ENCODE measurements around the gene CHD8. TPM values are rescaled to one million over a fixed set of nuclear protein-coding genes. Genes with fewer than 3 reads are reported as not detected.

CHD8 gene
- total and polyA plus RNA-seq, 2 of the 13 experiments (the other 11 are each of a cell fraction or from before 2014, with no cell fraction given): 35.1 to 79.6 TPM

- peak; percentile 68; the same call in 1 of the 2 replicates for TF ChIP-seq ZNF639 (CRISPR knock-in tag; conservative IDR thresholded peaks at IDR 0.05)
- no peak; the same call in 1 of the 2 replicates for TF ChIP-seq LRRFIP1 (CRISPR knock-in tag; conservative IDR thresholded peaks at IDR 0.05)
- TF ChIP-seq TBP (CRISPR knock-in tag; IDR thresholded peaks at IDR 0.05): 0 out of 2 replicates have a peak, but pooled peaks have one; percentile 1
- TF ChIP-seq EHMT2 (IDR thresholded peaks at IDR 0.05; ENCODE audit: borderline replicate concordance, low read depth, low read length): no peak
- peak; percentile 91 for TF ChIP-seq ZNF292 (CRISPR knock-in tag; IDR thresholded peaks at IDR 0.05; ENCODE audit: borderline replicate concordance, low read depth)
- TF ChIP-seq PAX8 (CRISPR knock-in tag; IDR thresholded peaks at IDR 0.05; ENCODE audit: borderline replicate concordance): no peak
- 0 out of 2 replicates have a peak, but pooled peaks have one; percentile 60 for TF ChIP-seq FOXJ3 (CRISPR knock-in tag; IDR thresholded peaks at IDR 0.05; ENCODE audit: borderline replicate concordance)
- peak; percentile 87 for TF ChIP-seq CREM (IDR thresholded peaks at IDR 0.05)
- no peak for TF ChIP-seq CREM (CRISPR knock-in tag; IDR thresholded peaks at IDR 0.05)
- no peak for TF ChIP-seq ZNF576 (CRISPR knock-in tag; IDR thresholded peaks at IDR 0.05)
- peak; percentile 93 for TF ChIP-seq GZF1 (CRISPR knock-in tag; IDR thresholded peaks at IDR 0.05)
- no peak; the same call in 1 of the 2 replicates for TF ChIP-seq TGIF2 (CRISPR knock-in tag; IDR thresholded peaks at IDR 0.05)
- TF ChIP-seq SPEN (CRISPR knock-in tag; IDR thresholded peaks at IDR 0.05; ENCODE audit: low read depth): peak; percentile 100
- peak; percentile 66; the same call in 1 of the 2 replicates for TF ChIP-seq BRCA1 (CRISPR knock-in tag; IDR thresholded peaks at IDR 0.05)
- peak; percentile 100 for TF ChIP-seq NFYB (CRISPR knock-in tag; IDR thresholded peaks at IDR 0.05)
- no peak for TF ChIP-seq ZBTB10 (CRISPR knock-in tag; IDR thresholded peaks at IDR 0.05; ENCODE audit: borderline replicate concordance)
- TF ChIP-seq BRF2 (CRISPR knock-in tag; IDR thresholded peaks at IDR 0.05): no peak
- no peak for TF ChIP-seq FOXP1 (IDR thresholded peaks at IDR 0.05)
- peak; percentile 52; the same call in 1 of the 2 replicates for TF ChIP-seq FOXP1 (CRISPR knock-in tag; IDR thresholded peaks at IDR 0.05)
- peak; percentile 99 for TF ChIP-seq ZZZ3 (CRISPR knock-in tag; IDR thresholded peaks at IDR 0.05; ENCODE audit: borderline replicate concordance)
- TF ChIP-seq ZSCAN22 (CRISPR knock-in tag; IDR thresholded peaks at IDR 0.05): no peak
These were observed 18.6 kb downstream of the CHD8 start (continued) for GRCh38 chr14:21437063-21437901.
